Brain pericyte (primary cell): ENCODE measurements around the gene CNTF.
"Not testable (repeated sequence)": the region's sequence is repeated elsewhere in the genome, so short reads cannot be mapped to it uniquely, and the experiment has no call there.

ENCODE experiments used
- DNase-seq: peaks from one replicate; pipeline ENCODE4 v3.0.0-alpha.2; 2012; ENCODE audit warnings: low read depth, low spot score

Gene CNTF, protein sequence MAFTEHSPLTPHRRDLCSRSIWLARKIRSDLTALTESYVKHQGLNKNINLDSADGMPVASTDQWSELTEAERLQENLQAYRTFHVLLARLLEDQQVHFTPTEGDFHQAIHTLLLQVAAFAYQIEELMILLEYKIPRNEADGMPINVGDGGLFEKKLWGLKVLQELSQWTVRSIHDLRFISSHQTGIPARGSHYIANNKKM

DNA sequence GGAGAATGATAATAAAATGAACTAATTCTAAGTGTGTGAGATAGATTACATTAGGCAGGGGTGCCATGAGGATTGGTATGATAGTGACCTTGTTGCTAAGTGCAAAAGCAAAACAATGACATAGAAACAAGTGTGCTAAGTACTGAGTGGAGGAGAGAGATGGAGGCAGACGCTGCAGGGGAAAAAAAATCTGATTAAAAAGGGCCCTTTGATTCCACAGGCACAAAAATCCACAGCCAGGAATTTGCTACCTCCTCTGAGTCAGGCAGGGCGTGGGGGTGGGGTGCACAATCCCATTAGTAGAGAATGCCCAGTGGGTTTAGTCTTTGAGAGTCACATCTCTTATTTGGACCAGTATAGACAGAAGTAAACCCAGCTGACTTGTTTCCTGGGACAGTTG lies at the start of gene CNTF:
Gene CNTF (plus strand): TSS at position 322 of the 400 bp plus-strand sequence. CDS start 88 bp downstream, outside the sequence.
- no peak for DNase-seq

DNA sequence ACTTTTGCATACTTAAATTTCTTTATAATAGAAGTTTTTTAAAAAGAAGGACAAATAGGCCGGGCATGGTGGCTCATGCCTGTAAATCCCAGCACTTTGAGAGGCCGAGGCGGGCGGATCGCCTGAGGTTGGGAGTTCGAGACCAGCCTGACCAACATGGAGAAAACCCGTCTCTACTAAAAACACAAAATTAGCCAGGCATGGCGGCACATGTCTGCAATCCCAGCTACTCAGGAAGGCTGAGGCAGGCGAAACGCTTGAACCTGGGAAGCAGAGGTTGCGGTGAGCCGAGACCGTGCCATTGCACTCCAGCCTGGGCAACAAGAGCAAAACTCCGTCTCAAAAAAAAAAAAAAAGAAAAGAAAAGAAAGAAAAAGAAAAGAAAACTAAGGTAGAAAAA lies 49.6 kb upstream of the CNTF start:
- not testable (repeated sequence) for DNase-seq

DNA sequence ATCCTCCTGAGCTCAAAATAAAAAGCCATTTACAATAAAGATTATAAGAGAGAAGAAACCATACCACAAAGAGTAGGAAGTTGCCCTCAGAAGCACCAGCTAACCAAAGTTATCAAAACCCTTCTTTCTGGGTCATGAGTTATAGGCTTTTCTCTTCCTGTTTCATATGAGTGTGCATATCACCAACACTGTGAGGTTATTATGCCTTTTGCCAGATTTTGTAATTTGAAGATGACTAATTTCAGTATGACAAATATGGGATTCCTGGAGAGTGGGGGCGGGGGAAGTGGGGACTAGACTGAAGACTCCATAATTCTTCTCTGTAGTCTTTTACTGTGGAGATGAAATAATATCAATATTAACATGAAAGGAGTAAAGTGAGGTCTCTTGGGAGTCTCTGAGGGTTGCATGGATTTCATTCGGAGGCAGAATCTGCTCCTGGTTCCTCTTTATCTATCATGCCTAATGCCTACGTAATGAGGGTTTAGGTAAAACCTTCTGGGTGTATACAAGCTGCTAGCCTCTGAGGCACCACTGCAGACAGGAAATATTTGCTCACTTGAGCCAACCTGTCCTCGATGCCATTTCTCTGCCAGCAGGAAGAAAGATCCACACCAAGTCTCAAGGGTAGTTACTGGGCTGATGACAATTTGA lies 48.9 kb upstream of the CNTF start:
- no peak for DNase-seq

DNA sequence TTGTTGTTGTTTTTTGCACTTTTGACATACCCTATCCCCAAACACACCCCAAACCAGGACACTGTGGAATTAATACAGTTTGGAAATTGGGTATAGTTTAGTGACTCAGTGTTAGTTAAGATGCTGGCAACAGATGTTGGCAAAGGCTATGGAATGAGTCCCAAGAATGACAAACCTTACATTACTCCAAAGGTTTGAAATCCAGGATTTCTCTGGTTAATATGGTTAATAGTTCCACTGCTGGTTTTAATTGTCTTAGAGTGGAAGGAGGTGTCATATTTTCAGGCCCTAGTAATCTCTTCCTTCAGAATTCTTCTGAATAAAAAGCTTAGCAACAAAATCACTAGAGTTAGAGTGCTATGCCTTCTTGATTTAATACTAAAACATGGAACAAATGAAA lies 47.6 kb upstream of the CNTF start:
- no peak for DNase-seq

DNA sequence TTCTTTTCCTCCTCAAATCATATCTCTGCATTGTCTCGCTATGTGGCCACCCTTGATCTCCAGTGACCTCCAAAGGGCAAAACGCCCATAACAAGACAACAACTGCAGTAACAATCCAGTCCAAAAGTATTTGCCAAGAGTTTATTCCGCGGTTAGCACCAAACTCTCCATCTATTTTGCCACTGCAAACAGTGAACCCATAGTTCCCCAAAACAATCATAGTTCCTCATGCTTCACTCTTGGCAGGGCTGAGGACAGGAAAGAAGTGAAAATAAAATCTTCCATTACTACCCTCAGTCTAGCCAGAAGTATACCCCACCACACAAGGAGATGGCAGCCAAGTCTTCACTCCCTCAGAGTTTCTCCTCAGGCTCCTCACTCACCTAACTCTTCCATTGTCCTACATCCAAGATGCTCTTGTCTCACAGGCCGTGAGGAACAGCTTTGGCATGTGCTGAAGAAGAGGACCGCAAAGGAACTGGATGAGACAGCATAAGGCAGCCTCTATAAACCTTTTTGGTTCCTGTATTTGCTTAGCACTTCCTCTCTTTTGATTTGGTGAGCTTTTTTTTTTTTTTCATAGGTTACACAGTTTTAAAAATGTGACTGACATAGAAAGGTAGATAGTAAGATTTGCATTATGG lies 47.0 kb upstream of the CNTF start, which contains the start of gene LPXN:
Gene LPXN (minus strand): TSS at position 480 of the 644 bp plus-strand sequence. CDS start 84 bp downstream, at position 396.
- no peak for DNase-seq

DNA sequence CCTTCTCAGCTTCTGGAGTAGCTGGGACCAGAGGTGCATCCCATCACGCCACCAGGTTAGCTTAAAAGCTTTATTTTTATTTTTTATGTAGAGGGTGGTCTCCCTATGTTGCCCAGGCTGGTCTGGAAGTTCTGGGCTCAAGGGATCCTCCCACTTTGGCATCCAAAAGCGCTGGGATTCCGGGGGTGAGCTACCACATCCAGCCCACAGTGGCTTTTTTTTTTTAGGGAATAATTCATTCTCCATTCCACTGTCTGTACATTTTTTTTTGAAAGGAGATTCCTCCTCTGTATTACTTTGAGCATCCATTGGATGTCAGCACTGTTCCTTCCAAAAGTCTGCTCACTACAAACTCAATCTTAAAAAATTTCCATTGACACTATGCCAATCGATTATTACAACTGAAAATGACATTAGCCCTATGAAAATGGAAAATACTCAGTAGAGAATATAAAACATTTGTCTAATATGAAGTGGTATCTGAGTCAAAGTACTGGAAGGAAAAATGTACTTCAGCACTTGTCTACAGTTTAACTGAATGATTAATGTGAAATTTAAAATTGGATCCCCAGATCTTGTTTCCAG lies 45.5 kb upstream of the CNTF start:
- DNase-seq: no peak

DNA sequence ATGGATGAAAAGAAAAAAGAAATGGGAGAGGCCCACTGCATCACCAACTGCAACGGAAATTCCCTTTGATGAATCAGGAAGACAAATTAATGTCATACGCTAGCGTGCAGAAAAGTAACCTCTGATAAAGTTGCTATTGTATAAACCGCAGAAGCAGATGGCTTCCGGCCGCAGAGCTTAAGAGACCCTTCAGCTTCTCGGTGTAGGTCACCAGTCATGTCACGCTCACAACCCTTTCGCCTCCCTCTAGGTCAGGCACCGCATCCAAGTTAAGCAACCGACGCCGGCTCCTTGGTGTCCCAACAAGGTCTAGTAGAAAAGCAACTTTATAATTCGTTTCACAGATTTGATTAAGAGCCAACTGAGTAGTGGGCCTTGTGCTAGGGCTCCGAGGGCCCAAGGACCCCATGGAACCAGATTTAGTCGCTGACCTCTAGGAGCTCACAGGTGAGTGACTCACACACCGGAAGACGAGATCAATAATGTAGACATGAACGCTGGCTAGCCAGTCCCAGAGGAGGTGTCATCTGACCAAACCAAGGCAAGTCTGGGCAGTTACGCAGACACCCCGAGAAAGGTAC lies 44.8 kb upstream of the CNTF start:
- DNase-seq: no peak

DNA sequence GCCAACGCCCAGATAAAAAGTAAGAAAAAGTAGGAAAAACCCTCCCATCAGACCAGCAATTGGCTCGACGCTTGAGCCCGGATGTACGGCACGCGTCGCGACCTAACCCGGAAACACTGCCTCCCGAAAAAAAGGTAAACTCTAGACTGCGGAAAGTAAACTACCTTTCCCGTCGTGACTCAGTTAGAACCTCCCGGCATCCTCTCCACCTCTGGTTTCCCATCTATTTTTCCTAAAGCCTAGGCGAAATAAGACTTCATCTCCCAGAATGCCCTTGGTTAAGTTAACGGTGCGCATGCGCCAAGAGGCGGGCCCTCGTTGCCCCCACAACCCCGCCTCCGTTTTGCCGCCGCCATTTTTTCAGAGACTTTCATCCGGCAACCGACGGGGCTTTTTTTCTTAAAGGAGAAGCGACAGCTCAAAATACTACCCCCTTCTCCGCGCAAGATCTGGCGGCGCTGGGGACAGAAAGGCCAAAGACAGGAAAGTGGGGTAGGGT lies 44.3 kb upstream of the CNTF start:
- DNase-seq: peak; percentile 95

DNA sequence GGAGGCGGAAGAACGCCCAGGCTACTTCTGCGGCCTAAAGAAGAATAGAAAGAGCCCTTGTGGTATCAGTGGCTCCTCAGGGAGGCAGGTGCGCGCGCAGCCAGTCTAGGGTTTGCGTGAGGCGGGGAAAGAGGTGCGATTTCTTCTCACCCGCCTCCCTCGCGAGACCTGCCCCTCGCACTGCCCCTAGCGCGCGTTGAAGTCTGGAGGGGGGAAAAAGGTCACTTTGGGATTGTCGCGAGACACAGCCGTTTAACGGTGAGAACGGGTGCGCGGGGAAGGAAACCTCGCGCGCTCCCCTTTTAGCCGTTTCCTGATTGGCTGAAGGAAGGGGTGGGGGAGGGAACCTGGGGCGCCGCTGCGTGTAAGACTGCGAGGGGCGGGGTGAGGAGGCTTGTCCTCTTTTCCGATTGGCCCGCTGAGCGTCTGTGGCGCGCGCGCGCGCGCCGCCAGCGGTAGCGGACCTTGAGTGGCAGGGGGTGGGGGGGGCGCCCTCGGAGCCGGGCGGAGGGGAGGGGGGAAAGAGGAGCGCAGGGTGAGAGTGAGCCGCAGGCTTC lies 43.8 kb upstream of the CNTF start, which contains the start of gene ZFP91:
Gene ZFP91 (plus strand): TSS at position 429 of the 557 bp plus-strand sequence. CDS start 219 bp downstream, outside the sequence.
- peak; percentile 97 for DNase-seq

DNA sequence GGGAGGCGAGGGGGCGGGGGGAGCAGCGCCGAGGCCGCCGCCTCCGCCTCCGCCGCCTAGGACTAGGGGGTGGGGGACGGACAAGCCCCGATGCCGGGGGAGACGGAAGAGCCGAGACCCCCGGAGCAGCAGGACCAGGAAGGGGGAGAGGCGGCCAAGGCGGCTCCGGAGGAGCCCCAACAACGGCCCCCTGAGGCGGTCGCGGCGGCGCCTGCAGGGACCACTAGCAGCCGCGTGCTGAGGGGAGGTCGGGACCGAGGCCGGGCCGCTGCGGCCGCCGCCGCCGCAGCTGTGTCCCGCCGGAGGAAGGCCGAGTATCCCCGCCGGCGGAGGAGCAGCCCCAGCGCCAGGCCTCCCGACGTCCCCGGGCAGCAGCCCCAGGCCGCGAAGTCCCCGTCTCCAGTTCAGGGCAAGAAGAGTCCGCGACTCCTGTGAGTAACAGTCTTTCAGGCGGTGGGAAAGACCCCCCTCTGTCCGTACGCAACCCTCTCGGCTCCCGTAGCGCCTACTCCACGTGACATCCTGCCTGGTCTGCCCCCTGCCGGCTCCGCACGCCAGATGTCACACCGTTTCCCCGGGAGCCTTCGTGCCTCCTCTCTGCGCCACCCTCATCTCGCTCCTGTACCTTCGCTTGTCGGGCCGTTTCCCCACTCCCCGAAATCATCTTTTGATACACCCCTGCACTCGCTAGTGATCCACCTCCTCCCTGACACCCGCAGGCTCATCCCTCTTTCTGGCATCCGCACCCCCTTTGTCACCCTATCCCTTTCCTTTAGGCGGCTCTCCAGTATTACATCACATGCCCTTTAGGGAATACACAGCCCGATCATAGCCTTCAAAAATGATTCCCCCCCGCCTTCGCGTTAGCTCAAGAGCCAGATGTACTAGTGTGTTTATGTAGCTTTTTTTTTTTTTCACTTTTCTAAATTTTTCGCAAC lies 43.0 kb upstream of the CNTF start:
- peak; percentile 72 for DNase-seq

DNA sequence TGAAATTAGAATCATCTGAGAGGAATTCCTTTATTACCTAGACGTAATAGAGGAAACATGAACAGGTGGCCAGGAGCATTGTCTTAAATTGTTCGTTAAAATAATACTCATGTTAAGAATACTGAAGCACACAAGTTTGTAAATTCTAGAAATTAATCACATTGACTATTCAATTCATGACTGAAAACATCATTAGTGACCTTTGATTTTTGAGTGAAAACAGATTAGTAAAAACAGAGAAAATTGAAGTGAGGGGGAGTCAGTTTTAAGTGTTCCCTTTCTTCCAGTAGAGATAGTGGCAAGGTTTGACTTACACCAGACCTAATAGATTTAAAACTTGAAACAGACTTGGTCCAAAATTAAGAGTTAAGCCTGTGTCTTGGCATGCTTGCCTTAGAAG lies 42.2 kb upstream of the CNTF start:
- no peak for DNase-seq

DNA sequence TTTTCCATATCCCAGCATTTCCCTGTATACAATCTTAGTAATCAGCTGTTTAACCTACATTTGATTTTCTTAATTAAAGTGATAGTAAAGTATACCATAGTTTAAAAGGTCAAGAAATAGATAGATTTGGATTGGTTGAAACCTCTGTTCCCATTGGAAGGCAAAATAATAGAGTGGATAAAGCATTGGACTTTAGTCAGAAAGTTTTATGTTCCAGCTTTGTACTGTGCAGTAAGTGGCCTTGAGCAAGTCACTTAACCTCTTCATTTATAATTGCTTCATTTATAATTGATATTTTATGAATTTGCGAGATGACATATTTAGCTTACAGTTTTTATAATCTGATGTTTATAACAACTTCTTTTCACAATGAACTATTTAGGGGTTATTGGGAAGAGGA lies 40.0 kb upstream of the CNTF start:
- no peak for DNase-seq

DNA sequence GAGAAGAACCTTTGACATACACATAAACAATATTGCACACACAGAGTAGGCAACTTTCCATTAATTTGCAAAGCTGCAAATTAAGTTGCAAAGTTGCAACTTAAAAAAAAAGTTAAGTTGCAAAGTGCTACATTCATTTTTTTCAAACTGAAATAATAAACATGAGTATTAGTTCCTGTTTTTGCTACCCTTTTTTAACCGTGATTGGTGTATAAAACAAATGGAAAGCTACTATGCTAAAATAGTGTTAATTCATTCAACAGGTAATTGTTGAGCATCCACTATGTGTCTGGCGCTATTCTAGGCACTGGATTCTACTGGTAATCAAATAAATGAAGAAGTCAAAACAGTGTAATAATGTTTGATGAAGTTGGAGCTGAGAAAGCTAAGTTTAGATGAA lies 35.5 kb upstream of the CNTF start:
- no peak for DNase-seq

DNA sequence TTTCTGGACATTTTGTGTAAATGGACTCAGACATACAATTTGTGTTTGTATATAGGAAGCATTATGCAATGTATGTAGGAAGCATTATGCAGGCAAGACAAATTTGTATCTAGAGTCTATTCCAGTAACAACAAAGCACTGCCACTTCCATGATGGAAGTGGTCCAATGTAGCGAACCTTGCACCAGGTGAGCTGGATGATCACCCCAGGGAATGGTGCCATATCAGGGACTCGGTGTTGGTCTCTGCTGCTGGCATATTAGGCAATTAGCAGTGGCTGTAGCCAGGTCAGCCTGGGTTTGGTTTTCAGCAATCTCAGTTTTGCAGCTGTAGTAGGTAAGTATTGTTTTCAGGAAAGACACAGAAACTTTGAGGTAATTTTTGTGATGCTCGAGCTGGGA lies 30.8 kb upstream of the CNTF start:
- DNase-seq: no peak

DNA sequence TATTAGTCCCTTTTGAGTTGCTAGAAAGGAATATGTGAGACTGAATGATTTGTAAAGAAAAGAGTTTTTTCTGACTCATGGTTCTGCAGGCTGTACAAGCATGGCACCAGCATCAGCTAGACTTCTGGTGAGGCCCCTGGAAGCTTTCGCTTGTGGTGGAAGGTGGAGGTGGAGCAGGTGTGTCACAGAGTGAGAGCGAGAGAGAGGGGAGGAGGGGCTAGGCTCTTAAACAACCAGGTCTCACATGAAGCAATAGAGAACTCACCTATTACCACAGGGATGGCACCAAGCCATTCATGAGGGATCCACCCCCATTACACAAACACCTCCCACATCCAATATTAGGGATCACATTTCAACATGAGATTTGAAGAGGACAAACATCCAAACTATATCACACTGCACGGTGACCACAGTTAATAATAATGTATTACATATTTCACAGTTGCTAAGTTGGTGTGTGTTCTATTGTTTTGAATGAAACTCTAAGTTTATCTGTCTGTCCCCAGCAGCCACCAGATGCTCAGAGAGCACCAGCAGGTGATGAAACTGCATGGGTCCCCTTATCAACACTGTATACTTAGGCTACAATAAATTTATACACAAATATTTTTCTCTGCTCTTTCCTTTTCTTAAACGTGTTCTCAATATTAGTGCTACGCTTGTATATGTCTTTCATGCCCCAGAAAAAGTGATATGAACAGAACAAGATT lies 29.5 kb upstream of the CNTF start:
- no peak for DNase-seq

DNA sequence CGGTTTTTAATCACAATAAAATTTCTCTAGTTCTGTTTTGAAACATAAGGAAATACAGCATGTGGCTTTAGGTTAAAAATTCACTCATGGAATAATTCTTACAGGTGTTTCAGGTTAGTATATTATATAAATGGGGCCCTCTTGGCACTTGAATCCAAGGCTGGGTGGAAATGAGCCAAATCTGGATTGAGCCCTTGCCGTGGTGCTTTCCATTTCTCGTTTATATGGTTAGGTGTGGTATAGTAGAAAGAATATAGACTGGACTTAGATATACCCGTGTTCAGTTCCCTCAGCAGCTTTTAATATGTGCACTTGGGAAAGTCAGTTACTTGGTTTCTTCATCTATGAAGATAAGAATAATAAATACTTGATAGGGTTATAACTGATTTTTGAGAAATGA lies 27.6 kb upstream of the CNTF start:
- no peak for DNase-seq

DNA sequence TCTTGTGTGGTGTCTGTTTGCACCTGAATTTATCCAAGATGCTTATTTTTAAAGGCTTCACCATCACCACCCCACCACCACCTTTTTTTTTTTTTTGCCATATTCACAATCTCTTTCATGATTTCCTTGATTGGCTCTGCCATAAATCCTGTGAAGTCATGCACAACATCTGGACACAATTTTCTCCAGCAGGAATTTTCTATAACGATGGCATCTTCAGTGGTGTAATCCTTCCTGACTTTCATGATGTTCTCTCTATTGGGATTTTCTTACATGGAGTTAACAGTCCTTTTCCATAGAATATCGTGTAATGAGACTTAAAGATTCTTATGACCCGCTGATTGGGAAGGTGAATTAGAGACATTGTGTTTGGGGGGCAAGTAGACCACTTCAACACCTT lies 25.8 kb upstream of the CNTF start:
- no peak for DNase-seq

DNA sequence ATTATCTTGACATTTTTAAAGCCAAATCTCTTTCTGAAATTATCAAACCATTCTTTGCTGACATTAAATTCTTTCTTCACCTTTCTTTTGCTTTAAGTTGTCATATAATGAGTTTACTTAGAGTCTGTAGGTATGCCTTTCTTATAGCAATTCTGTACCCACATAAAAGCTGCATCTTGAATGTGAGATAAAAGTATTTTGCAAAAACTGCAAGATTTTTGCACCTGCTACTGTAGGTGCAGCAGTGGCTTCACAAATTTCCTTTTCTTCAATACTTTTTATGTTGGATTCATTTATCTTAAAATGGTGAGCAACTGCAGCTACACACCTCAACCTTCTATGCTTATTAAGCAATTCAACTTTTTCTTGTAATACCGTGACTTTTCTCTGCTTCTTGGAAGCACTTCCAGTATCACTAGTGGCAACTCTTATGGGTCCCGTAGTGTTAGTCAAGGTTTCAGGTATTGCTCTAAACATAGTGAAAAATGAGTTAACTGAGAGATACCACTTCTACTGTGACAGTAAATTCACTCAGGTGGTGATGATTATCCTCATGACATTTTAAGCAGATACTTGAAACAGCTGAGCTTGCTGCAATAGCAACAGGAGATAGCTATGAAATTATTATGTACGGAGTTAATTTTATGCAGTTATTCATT lies 24.9 kb upstream of the CNTF start:
- no peak for DNase-seq

DNA sequence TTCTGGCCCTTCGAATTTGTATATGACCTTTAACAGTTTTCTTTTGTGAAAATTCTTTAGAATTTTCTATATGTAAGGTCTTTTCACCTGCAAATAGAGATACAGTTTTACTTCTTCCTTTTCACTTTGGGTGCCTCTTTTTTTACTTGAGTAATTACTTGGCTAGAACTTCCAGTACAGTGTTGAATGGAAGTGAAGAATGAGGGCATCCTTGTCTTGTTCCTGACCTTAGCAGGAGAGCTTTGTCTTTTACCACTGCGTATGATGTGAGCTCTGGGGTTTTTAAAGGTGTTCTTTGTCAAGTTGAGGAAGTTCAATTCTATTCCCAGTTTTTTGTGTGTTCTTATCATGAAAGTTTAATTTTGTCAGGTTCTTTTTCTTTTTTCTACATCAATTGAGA lies 22.0 kb upstream of the CNTF start:
- DNase-seq: no peak
